GM23338 (cell line): ENCODE measurements around the gene ADH1A.

Experiments
- CREB1 ChIP-seq: fragments of 250-450 bp; sonication (Bioruptor Pico); IDR thresholded peaks from 2 replicates; pipeline ENCODE4 v1.5.0; 2020; ENCODE audit warnings: low read depth, mild to moderate bottlenecking, moderate library complexity
- CTCF ChIP-seq, 2 experiments: fragments of 200-600 bp in 1 of 2; sonication (generic) in 1 of 2; conservative IDR thresholded peaks; 2 replicates each; pipeline versions ENCODE4 v1.5.1 to v1.6.1; 2016 to 2017; ENCODE audit warnings: antibody characterized with exemption in 2 of 2, low read depth in 2 of 2, mild to moderate bottlenecking in 2 of 2, moderate library complexity in 1 of 2
- EZH2 ChIP-seq: fragments of 200-600 bp; sonication (generic); IDR thresholded peaks from one replicate; pipeline ENCODE4 v1.8.0; 2017; ENCODE audit warnings: antibody characterized with exemption, mild to moderate bottlenecking, low read depth; ENCODE audit not compliant: unreplicated experiment
- EZH2phosphoT487 ChIP-seq: fragments of 200-600 bp; sonication (generic); IDR thresholded peaks from one replicate; pipeline ENCODE4 v1.8.1; 2018; ENCODE audit warnings: antibody characterized with exemption; ENCODE audit not compliant: unreplicated experiment
- POLR2AphosphoS5 ChIP-seq: IDR thresholded peaks from 2 replicates; pipeline ENCODE4 v1.6.1; 2016; ENCODE audit warnings: antibody characterized with exemption, low read depth
- REST ChIP-seq: IDR thresholded peaks from one replicate; pipeline ENCODE4 v1.6.1; 2018; ENCODE audit warnings: antibody characterized with exemption; ENCODE audit not compliant: unreplicated experiment
- STAT1 ChIP-seq: IDR thresholded peaks from one replicate; pipeline ENCODE4 v1.6.1; 2016; ENCODE audit warnings: antibody characterized with exemption; ENCODE audit not compliant: unreplicated experiment

- TF ChIP-seq CTCF (conservative IDR thresholded peaks at IDR 0.05; ENCODE audit: low read depth in 2 of 2) (no peak), REST (no peak), POLR2AphosphoS5 (no peak), EZH2 (no peak), CREB1 (CRISPR knock-in tag) (no peak), EZH2phosphoT487 (no peak), STAT1 (no peak)
These were observed at the start of gene ADH1A for GRCh38 chr4:99290848-99291786.
